AG08396 (cell line): ENCODE data around the gene PRKAG1.
A peak's percentile ranks its signal among the peaks of the same experiment; 100 is the strongest.

Source experiments
- DNase-seq: peaks from one replicate; pipeline ENCODE4 v3.0.0; 2012; ENCODE audit warnings: low spot score, mixed read lengths

Gene PRKAG1

DNA sequence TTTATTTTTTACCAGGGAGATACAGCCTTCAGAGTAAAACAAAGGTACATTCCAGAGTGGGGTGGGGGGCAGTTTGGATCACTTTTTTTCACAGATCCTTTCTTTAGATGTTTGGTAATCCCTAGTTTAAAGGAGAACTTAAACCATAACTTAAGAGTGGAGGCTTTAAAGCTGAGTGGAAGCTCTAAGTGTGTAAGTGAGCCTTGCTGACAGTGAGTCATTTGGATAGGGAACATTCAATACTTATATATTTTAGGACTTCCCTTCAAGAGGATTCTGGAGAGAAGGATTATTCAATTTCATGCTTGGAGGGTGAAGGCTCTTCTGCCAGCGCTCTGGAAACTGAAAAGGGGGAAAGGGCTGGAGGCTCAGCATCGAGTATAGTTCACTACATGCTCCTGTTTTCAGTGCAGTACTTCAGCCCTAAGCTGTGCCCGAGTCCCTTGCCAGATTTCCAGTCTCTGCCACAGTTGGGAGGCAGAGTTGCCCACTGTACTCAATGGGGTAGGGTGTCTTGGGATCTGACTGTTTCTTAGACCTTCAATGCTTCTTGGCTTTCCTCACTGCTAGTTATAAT is 8.4 kb downstream of the PRKAG1 start:
- DNase-seq = no peak

DNA sequence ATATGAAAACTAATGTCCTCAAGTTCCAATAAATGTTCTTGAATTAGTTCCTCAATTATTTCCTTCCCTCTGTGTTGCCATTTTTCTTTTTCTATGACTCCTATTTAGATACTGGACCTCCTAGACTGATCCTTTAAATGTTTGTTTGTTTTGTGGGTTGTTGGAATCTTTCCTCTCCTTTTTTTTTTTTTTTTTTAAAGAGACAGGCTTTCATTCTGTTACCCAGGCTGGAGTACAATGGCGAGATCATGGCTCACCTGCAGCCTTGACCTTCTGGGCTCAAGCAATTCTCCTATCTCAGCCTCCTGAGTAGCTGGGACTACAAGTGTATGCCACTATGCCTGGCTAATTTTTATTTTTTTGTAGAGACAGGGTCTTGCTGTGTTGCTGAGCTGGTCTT is 9.6 kb downstream of the PRKAG1 start:
- no peak for DNase-seq

DNA sequence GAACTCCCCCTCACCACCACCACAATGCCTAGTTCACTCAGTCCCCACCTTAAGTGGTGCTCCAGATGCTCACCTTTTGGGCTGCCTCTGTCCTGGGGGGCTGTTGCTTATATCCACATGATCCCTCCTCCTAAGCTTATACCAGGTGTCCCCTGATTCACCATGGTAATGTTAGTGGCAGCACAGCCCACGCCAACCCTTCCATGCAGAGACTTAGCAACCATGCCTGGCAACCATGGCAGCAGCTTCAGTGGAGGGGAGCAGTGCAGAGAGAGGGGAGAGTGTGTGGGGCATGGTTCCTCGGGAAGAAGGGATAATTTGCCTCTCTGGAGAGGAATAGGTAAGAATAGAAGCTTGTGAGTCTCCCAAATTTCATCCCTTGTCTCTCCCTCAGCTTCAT is 18.2 kb downstream of the PRKAG1 start:
- DNase-seq = no peak

DNA sequence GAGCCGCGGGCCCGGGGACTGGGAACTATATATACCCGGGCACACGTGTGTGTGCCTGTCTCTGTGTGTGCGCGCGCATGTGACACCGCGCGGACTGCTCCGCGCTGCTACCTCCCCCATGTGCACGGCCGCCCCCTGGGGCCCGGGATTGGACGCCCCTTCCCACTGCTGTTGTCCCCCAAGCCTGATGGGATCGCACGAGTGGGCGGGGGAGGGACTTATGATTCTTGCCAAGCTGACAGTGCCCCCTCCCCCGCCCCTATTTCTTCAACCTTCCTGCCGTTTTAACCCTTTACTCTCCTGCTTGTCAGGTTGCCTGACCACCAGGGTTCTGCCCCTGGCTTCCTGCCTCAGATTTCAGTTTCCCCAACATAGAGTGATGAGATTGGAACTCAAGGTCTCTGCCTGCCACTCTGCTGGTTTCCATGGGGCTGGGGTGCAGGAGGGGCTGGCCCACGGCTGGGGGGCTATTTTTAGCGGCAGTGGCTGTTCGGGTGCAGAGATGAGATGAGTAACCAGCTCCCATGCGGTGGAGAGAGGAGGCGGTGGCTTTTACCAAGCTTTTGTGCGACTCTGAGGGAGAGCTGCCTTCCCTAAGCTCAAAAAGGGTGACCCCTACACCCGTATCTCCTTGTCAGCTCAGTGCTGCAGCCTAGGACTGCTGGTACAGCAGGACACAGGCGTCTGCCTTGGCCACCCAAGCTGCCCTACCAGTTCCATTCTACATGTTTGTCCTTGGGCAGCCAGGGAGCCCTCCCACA is 19.0 kb downstream of the PRKAG1 start, which contains the start of gene DDN:
Gene DDN (minus strand): TSS at position 5 of the 761 bp plus-strand sequence. CDS start 88 bp downstream, outside the sequence.
- peak; percentile 76 for DNase-seq

DNA sequence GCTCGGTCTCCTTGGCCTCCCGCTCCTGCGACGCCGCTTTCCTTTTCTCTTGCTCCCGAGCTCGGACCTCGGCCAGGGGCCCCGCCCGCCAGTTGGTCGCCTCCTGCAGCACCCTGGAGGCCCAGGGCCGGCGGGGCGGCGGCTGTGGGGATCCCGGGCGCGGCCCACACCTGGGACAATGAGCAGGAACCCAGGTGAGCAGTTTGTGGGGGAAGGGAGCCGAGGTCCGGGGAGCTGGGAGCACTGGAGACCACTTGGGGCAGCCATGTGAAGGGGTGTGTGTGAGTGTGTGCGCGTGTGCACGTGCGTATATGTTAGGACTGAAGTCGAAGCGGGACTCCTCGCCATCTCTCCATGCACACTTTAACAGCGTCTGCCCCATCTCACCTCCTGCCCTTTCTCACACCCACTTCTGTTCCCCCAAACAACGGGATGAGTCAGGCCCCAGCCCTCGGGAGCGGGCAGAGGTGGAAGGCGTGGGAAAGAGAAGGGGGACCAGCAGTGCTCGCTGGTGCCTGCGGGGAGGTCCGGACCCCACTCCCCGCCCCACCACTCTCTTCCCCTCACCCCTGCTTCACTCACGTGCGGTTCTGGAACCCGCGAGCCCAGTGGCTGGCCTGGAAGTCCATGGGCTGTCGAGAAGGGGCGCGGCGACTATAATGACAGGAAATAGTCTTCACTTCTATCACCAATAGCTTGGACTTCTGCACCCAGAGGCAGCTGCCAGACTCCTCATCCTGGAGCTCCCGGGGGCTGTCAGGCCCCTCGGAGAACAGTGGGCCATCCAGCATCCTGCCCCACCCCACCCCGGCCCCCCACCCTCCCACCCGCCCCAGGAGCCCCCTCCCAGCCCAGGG is 19.9 kb downstream of the PRKAG1 start:
- peak; percentile 63 for DNase-seq

DNA sequence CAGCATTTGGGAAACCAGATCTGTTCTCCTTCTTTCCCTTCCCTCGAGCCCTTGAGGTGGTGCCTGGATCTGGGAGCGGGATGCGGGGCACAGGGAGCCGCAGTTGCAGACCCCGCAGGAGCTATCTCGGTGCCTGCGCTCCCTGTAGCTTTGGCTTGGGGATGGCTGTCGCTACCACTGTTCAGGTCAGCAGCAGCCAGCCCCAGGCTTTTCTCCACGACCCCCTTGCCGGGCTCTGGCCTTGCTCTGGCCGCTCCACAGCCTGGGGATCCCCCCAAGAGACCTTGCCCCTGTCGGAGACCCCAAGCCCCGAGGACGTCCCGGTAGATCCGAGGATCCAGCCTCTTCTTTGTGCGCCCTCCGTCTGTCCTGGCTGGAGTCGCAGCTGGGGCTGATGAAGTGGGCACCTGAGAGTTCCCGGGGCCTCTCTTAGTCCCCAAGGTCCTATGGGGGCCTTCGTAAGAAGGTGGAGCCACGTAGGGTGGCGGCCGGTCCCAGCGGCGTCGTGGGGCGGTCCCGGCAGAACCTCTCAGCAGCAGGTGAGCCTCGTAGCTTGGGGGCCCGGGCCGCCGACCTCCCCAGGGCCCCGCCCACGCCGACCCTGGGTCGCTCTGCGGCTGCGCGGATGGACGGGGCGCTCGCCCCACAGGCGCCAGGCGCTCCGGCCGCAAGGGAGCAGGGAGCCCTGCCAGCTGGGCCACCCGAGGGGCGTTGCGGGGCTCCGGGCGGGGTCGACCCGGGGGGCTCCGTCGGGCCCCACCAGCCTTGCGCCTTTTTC is 20.7 kb downstream of the PRKAG1 start:
- peak; percentile 79 for DNase-seq

DNA sequence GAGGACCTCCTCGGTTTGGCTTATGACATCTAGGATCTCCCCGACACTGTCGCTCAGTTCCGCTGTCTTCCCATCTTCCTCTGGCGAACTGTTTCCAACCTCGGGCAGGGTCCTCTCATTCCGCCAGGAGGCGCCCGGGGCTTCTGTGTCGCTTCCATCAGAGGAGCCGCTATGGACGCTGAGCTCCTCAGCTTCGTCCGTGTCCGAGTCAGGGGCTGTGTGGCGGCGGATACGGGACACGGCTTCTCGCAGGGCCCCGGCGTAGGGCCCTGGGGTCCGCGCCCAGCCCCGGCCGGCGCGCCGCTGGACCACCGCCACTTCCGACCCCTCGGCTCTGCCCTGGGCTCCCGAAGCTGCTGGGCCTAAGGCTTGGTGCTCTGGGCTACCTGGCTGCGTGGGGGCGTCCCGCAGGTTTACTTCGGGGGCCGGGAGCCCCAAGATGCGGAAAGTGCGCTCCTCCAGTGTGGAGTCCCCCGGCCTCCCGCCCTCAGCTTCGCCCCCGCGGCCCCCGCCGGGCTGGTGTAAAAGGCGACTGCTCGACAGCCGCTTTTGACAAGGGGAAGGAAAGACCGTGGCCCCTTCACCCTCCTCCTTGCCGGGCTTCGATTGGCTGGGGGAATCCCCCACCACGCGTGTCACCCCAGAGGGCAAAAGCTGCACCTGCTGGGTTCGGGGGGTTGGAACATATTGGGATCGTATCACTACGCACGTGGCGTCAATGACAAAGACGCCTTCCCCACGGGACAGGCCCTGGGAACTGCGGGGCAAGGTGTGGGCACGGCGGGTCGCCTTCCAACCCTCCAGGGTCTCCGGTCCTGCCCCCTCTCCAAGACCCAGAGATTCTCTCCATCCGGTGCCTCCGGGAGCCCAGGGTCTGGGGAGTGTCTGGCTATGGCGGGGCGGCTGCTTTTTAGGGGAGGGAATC is 21.5 kb downstream of the PRKAG1 start:
- peak; percentile 89 for DNase-seq

DNA sequence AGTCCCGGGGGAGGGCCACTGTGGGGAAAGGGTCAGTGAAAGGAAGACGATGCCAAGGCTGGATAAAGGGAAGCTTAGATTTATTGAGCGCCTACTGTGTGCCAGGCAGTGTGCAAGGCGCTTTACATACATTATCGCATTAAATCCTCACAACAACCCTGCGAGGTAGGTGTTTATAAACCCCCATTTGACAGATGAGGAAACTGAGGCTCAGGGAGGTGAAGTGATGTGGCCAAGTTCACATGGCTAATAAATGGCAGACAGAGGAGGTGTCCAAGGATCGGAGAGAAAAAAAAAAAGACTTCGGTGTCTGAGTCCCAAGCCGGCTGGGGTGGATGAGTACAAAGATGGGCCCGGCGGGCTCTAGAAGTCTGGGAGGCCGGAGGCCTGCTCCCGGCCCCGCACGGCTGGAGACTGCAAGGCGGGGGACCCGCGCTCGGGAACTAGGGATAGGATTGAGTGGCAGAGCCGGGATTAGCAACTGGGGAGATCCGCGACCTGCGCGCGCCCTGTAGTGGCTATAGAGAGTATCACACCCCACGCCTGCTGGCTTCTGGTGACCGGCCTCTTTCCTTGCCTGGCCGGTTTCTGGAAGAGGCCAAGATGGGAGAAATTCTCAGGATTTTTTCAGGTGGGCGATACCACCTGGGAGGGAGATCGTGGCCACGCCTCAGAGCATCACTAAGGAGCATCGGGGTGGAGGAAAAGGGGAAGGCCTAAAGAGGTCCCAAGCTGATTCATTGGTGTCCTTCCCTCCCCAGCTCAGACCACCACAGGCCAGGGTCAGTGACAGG is 23.3 kb downstream of the PRKAG1 start:
- DNase-seq = peak; percentile 96

DNA sequence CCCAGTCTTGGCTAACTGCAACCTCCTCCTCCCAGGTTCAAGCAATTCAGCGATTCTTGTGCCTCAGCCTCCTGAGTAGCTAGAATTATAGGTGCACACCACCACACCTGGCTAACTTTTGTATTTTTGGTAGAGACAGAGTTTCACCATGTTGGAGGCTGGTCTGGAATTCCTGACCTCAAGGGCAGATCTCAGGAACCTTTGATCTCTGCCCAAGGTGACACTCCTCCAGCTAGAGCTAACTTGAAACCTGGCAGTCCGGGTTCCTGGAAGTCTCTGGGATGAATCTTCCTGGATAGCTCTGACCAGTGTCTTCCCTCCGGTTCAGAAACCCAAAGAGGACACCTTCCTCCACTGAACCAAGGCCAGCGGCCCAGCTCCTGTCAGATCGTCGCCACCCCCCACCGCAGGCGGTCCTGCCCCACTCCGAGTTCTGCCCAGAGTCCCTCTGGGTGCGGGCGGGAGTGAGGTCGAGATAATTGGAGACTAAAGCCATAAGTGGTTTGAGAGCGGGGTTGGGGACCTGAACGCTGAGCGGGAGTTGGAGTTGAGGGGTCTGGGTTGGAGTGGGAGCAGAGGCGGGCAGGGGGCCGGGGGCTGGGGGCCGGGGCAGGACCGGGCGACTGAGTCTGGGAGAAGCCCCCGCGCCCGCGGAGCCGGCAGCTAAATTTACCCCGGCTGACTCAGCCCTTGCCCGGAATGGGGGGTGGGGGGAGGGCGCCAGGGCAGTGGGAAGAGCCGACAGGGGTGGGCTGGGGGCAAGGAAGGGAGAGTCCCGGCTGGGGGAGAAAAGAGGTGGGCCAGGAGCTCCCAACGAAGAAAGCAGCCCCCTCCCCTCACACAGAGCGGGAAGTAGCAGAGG is 24.1 kb downstream of the PRKAG1 start:
- peak; percentile 10 for DNase-seq

DNA sequence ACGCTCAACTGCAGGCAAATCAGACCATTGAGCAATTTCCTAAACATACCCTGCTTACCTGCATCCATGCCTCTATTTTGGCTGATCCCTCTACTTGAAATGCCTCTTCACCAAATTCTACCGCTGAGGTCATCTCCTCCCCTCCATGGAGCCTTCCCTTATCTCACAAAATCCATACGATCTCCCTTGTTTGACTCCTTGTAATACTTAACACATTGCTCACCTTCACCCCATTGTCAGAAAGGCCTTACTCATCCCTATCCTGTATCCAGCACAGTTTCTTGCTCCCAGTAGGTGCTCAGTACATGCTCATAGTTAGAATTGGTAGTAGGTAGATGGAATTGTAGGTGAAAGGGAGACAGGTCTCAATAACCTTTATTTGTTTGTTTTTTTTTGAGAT is 24.8 kb downstream of the PRKAG1 start:
- peak; percentile 8 for DNase-seq

DNA sequence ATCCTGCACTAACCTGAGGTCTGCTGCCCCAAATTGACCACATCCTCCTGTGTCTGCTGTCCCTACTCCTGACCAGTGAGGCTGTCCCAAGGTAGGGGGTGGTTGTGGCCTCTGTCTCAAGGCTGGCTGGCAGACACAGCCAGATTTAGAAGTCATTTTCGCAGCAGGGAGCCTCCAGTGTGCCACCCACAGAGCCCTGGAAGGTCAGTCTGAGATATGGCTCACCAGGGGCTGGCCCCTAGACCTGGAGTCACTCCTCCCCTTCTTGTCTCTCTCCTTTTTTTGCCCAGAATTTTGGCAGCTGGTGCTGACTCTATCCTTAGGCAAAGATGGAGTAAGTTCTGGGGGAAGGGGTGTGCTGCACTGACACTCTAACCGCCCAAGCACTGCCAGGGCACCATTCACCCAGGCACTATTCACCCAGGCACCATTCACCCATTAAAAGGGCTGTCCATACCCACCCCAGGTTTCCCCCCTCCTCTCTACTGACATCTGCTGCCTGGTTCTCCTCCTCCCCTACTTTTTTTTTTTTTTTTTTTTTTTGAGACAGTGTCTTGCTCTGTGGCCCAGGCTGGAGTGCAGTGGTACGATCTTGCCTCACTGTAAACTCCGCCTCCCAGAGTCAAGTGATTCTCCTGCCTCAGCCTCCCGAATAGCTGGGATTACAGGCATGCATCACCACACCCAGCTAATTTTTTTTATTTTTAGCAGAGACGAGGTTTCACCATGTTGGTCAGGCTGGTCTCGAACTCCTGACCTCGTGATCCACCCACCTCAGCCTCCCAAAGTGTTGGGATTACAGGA is 27.1 kb downstream of the PRKAG1 start:
- DNase-seq = no peak

DNA sequence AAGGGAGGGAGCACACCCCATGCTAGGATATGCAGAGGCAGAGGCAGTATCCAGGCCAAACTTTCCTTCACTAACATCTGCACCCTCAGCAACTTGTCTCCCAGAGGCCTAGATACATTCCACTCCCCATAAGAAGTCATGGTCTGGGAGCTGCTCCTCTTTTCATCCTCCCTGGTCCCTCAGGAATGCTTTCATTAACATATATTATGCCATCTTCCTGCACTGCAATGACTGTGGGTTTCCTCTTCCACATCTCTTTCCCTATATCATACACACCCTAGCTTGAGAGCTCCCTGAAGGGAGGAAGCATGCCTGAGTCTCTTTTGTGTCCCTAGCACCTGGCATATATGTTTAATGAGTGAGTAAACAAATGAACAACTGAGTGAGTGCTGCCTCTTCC is 28.0 kb downstream of the PRKAG1 start:
- no peak for DNase-seq

DNA sequence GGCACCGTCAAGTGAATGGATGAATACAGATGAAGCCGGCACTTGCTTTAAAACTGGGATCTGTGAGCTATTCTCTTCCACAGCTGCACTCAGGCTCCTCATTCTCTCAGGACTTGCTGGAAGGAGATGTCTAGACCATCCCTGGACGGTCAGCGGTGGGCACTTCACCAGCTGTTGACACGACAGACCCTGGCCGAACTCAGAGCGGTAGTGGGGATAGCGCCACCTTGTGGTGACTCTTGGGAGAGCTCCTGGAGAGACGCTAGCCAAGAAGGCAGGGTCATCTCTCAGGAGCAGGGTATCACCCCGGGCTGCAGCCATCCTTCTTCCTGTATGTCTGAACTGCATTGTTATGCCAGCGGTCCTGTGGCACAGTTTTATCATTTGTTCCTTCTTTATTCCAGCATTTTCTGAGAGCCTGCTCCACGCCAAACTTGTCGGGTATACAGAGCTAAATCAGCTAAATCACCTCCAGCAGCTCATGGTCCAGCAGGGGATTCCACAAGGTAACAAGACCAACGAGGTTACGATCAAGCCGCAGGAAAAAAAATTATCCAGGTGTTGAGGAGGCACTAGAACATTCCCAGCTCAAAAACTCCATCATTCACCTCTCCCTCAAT is 30.4 kb downstream of the PRKAG1 start:
- DNase-seq = peak; percentile 82

DNA sequence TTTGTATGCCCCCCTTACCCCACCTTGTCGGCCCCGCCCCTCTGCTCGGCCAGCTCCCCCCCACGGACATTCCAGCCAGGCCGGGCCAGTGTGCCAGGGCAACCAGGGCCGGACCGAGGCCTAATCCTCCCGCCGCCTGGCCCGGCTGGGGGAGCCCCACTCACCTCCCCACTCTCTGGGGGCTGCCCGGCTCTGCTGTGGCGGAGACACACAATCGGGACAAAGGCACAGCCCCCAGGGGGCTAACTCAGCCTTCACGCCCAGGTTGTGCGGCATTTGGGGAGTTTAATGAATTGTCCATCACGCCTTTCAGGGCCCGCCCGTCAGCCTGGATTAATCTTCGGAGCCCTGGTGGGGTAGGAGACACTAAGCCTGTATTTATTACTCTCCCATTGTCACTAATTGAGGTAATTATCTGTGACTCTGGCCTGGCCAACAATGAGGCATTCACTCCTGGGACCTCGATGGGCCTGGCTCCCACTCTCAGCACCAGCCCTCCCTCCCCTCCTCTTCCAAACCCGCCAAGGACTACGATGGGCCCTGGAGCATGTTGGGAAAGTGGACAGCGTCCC is 31.8 kb downstream of the PRKAG1 start:
- no peak for DNase-seq

DNA sequence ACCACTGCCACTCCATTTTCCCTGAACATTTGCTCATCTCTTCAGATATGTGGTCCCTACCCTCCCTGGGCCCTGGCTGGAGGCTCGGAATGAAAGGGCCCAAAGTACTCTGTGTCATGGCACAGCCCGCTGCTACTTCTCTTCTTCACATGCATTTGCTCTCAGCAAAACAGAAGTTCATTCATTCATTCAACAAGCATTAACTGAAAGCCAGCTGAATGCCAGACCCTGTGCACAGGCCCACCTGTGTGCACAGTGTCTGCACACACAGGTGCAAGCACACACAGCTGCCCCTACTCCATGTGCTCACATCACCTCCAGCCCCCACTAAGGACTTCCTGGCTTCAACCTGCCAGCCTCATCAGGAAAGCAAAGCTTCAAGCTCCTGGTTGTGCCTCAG is 32.7 kb downstream of the PRKAG1 start:
- DNase-seq = no peak

DNA sequence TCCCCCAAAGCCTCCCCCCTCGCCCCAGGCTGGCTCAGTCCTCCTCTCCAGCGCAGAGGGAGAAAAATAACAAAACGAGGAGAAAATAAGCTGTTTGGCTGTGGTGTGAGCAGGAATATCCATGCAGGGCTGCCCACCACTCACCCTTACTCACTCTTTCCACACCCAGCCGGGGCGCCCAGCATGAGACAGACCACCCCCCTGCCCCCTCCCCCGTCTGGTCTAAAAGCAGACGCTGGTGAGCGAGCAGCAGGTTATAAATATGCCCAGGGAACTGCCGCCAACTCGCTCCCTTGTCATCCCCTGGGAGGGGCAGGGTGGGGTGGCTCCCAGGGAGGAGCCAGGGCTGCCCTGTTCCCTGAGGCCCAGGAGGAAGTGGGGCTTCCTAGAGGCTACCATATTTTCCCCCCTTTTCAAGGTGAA is 33.1 kb downstream of the PRKAG1 start:
- no peak for DNase-seq

DNA sequence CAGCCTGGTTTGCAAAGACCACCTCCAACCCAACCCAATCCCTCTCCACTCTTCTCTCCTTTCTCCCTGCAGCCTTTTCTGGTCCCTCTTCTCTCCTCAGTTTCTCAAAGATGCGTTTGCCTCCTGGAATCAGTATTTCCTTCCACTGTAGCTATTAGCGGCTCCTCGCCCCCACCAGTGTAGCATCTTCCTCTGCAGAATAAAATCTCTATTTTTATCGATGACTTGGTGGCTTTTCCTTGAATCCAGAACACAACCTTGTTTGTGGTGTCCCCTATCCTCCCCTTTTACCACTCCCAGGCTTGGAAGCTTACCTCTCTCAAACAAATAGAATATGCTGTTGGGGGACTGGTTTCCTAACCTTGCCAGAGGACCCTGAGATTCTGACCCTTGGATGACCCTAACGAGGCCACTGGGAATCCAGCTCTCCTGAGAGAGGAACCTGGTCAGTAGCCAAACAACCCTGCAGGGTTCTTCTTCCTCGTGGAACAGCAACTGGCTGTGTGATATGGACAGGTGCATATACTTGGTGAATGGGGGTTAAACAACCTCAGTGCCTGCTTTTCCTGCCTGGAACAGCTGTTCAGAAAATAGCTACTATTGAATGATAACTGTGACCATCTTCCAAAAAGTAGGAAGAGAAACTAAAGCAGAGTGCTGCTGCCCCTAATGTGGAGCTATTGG is 36.0 kb downstream of the PRKAG1 start:
- no peak for DNase-seq
